HEK293T (cell line): ENCODE data around the gene NR2C2.

Experiments
- BHLHE40 ChIP-seq: fragments of 450-650 bp; IDR thresholded peaks from 2 replicates; pipeline ENCODE4 v1.6.1; 2016; ENCODE audit warnings: mild to moderate bottlenecking, moderate library complexity, borderline replicate concordance
- ELF4 ChIP-seq: fragments of 450-650 bp; IDR thresholded peaks from 2 replicates; pipeline ENCODE4 v1.6.1; 2017; ENCODE audit warnings: antibody characterized with exemption
- HDGF ChIP-seq: fragments of 450-650 bp; IDR thresholded peaks from 2 replicates; pipeline ENCODE4 v1.6.1; 2017; ENCODE audit warnings: antibody characterized with exemption, borderline replicate concordance
- LEF1 ChIP-seq: fragments of 450-650 bp; IDR thresholded peaks from 2 replicates; pipeline ENCODE4 v1.6.1; 2017; ENCODE audit warnings: mild to moderate bottlenecking, borderline replicate concordance
- NFRKB ChIP-seq: fragments of 450-650 bp; IDR thresholded peaks from 2 replicates; pipeline ENCODE4 v1.6.1; 2016; ENCODE audit warnings: mild to moderate bottlenecking, moderate library complexity
- PKNOX1 ChIP-seq: fragments of 450-650 bp; IDR thresholded peaks from 2 replicates; pipeline ENCODE4 v1.6.1; 2016
- SUZ12 ChIP-seq: fragments of 450-650 bp; IDR thresholded peaks from 2 replicates; pipeline ENCODE4 v1.6.1; 2016; ENCODE audit warnings: mild to moderate bottlenecking

GRCh38 chr3:15079091-15079490 lies 131.7 kb downstream of the NR2C2 start:
- no peak for TF ChIP-seq SUZ12
- no peak for TF ChIP-seq PKNOX1
- no peak for TF ChIP-seq LEF1
- TF ChIP-seq ELF4 = no peak
- TF ChIP-seq BHLHE40 = no peak
- TF ChIP-seq NFRKB = no peak
- no peak for TF ChIP-seq HDGF
